Smooth muscle cell (in vitro differentiated cells): ENCODE measurements around the gene ANO7. TPM values are rescaled to one million over a fixed set of nuclear protein-coding genes. Genes with fewer than 3 reads are reported as not detected.

ENCODE experiments used
- DNase-seq: peaks from one replicate; lab custom pipeline; 2025; ENCODE audit not compliant: unreplicated experiment; lab: John Stamatoyannopoulos, UW
- H2AFZ ChIP-seq: fragments of 200-600 bp; sonication (generic); 2 replicates; pipeline ENCODE4 v1.6.0; 2016; ENCODE audit warnings: antibody characterized with exemption, low read depth, mild to moderate bottlenecking
- H3F3A ChIP-seq: fragments of 200-600 bp; sonication (generic); 2 replicates; pipeline ENCODE4 v1.6.0; 2017; ENCODE audit warnings: antibody characterized with exemption, low read depth
- H3K27ac ChIP-seq: fragments of 200-600 bp; sonication (generic); 2 replicates; pipeline ENCODE4 v1.5.1; 2016; ENCODE audit warnings: low read depth, mild to moderate bottlenecking
- H3K27me3 ChIP-seq: fragments of 200-600 bp; sonication (generic); 2 replicates; pipeline ENCODE4 v1.6.1; 2016; ENCODE audit warnings: low read depth, mild to moderate bottlenecking
- H3K36me3 ChIP-seq: fragments of 200-600 bp; sonication (generic); 2 replicates; pipeline ENCODE4 v1.5.1; 2016; ENCODE audit warnings: low read depth
- H3K4me1 ChIP-seq: fragments of 200-600 bp; sonication (generic); 2 replicates; pipeline ENCODE4 v1.5.1; 2016; ENCODE audit warnings: low read depth
- H3K4me2 ChIP-seq: fragments of 200-600 bp; sonication (generic); 2 replicates; pipeline ENCODE4 v1.6.0; 2016; ENCODE audit warnings: mild to moderate bottlenecking
- H3K4me3 ChIP-seq: fragments of 200-600 bp; sonication (generic); 2 replicates; pipeline ENCODE4 v1.5.1; 2016; ENCODE audit warnings: mild to moderate bottlenecking
- H3K79me2 ChIP-seq: fragments of 200-600 bp; sonication (generic); 2 replicates; pipeline ENCODE4 v1.6.0; 2016; ENCODE audit warnings: low read depth, mild to moderate bottlenecking
- H3K9ac ChIP-seq: fragments of 200-600 bp; sonication (generic); 2 replicates; pipeline ENCODE4 v1.6.0; 2016; ENCODE audit warnings: low read depth
- H3K9me3 ChIP-seq: fragments of 200-600 bp; sonication (generic); replicated peaks from 2 replicates; pipeline ENCODE4 v1.5.1; 2016; ENCODE audit warnings: low read depth
- H4K20me1 ChIP-seq: fragments of 200-600 bp; sonication (generic); 2 replicates; pipeline ENCODE4 v1.6.0; 2016; ENCODE audit warnings: low read depth
- CTCF ChIP-seq: fragments of 200-600 bp; sonication (generic); IDR thresholded peaks from 2 replicates; pipeline ENCODE4 v1.5.1; 2017; ENCODE audit warnings: borderline replicate concordance, mild to moderate bottlenecking, antibody characterized with exemption; ENCODE audit not compliant: insufficient read depth, poor library complexity, severe bottlenecking
- WGBS: methylation state at CpG from one replicate; pipeline ENCODE4 v1.1.7; 2016; ENCODE audit warnings: low lambda C conversion rate; 5-methylcytosine and 5-hydroxymethylcytosine counted together
- polyA plus RNA-seq: library from polyadenylated mRNA; unstranded; fragments of >200 nt; fragmentation: Nextera tagmentation; extraction: Ambion mirVana; gene quantifications from 2 replicates; pipeline ENCODE4 v1.2.1, GENCODE V29; 2016
- total RNA-seq: library from RNA; depleted of rRNA; stranded (reverse); fragments of >200 nt; gene quantifications from 2 replicates; pipeline ENCODE4 v1.2.3, GENCODE V29; 2014

ANO7 gene
- total and polyA plus RNA-seq, 2 experiments from 2014 or later = 1.3 to 1.4 TPM

GRCh38 chr2:241217320-241218031 lies 29.0 kb downstream of the ANO7 start:
- H3K4me2 ChIP-seq = peak overlapping the region; percentile 82
- WGBS = 2% methylated on average over 57 of the region's 77 CpGs
- DNase-seq = peak; percentile 60

GRCh38 chr2:241218131-241219029 lies 29.9 kb downstream of the ANO7 start:
- no peak for DNase-seq
- H2AFZ ChIP-seq = no peak overlapping the region
- peaks cover 21% of the 10 kb centered on the region for H4K20me1 ChIP-seq
- no peaks in the 10 kb centered on the region for H3K9me3 ChIP-seq
- H3K27me3 ChIP-seq = no peaks in the 10 kb centered on the region
- H3K4me1 ChIP-seq = peaks cover 5% of the 10 kb centered on the region
- peak overlapping the region; percentile 54 for H3K9ac ChIP-seq
- peak overlapping the region; percentile 71 for H3K4me3 ChIP-seq
- peaks cover 7% of the 10 kb centered on the region for H3K79me2 ChIP-seq
- peak overlapping the region; percentile 78 for H3K4me2 ChIP-seq
- peak; percentile 14 for TF ChIP-seq CTCF
- H3F3A ChIP-seq = no peaks in the 10 kb centered on the region
- peak overlapping the region; percentile 14 for H3K27ac ChIP-seq
- no peaks in the 10 kb centered on the region for H3K36me3 ChIP-seq
- WGBS = 1% methylated on average over 23 of the region's 83 CpGs

More at GRCh38 chr2:241217320-241218031, 29.0 kb downstream of the ANO7 start:
- TF ChIP-seq CTCF = no peak
- H4K20me1 ChIP-seq = peaks cover 12% of the 10 kb centered on the region
- H3K4me1 ChIP-seq = peaks cover 5% of the 10 kb centered on the region
- peak overlapping the region; percentile 41 for H3K27ac ChIP-seq
- H3K79me2 ChIP-seq = peaks cover 7% of the 10 kb centered on the region
- H3F3A ChIP-seq = no peaks in the 10 kb centered on the region
- no peaks in the 10 kb centered on the region for H3K27me3 ChIP-seq
- no peak overlapping the region for H2AFZ ChIP-seq
- H3K36me3 ChIP-seq = no peaks in the 10 kb centered on the region
- no peaks in the 10 kb centered on the region for H3K9me3 ChIP-seq
- H3K4me3 ChIP-seq = peak overlapping the region; percentile 46
- H3K9ac ChIP-seq = peak overlapping the region; percentile 52

GRCh38 chr2:241219030-241219382 lies 30.5 kb downstream of the ANO7 start:
- no peaks in the 10 kb centered on the region for H3K36me3 ChIP-seq

More at GRCh38 chr2:241219030-241219382, 30.5 kb downstream of the ANO7 start:
- DNase-seq = no peak
- Histone ChIP-seq H3K27me3 (no peaks in the 10 kb centered on the region), H3K9me3 (no peaks in the 10 kb centered on the region), H3K4me1 (peaks cover 5% of the 10 kb centered on the region), H3K4me2 (peak overlapping the region; percentile 78), H3F3A (no peaks in the 10 kb centered on the region), H3K79me2 (peaks cover 7% of the 10 kb centered on the region), H2AFZ (no peak overlapping the region), H3K9ac (peak overlapping the region; percentile 21), H3K4me3 (peak overlapping the region; percentile 71), H4K20me1 (peaks cover 27% of the 10 kb centered on the region), H3K27ac (peak overlapping the region; percentile 14)
- WGBS = 61% methylated on average over 4 of the region's 4 CpGs
- TF ChIP-seq CTCF = no peak
